Measurements from ENCODE around the gene DMWD. TPM values are rescaled to one million over a fixed set of nuclear protein-coding genes. Genes with fewer than 3 reads are reported as not detected.

DMWD gene
- total RNA-seq, 4 donors from 2014 or later, result 4.4 to 103 (median 36.9) TPM

GRCh38 chr19:45770192-45771101 lies 22.2 kb downstream of the DMWD start:
- Histone ChIP-seq H3K4me3 (peak overlapping the region; percentile 47 to 55), H3K36me3 (no peaks in the 10 kb centered on the region), H3K4me1 (peaks cover 3 to 16% of the 10 kb centered on the region in 2 donors), H3K27me3 (no peaks in the 10 kb centered on the region), H3K9me3 (no peaks in the 10 kb centered on the region), H3K27ac (peak overlapping the region; percentile 90 to 92)
- peak; percentile 96 to 98 for DNase-seq
- intact Hi-C loops (cut with DNase I; ENCODE audit: low total_unique reads), result no loop called here
- TF ChIP-seq POLR2A (IDR thresholded peaks at IDR 0.05) (peak; percentile 54 to 61), CTCF (IDR thresholded peaks at IDR 0.05) (peak; percentile 93 to 99 (median 94))

GRCh38 chr19:45769821-45770191 lies 22.8 kb downstream of the DMWD start:
- Histone ChIP-seq H3K36me3 (no peaks in the 10 kb centered on the region), H3K4me1 (peaks cover 6 to 22% of the 10 kb centered on the region in 2 donors), H3K9me3 (no peaks in the 10 kb centered on the region), H3K27me3 (no peaks in the 10 kb centered on the region), H3K4me3 (peak overlapping the region; percentile 47 to 55), H3K27ac (peak overlapping the region; percentile 90 to 92)
- intact Hi-C loops (cut with DNase I; ENCODE audit: low total_unique reads), result no loop called here
- TF ChIP-seq POLR2A (IDR thresholded peaks at IDR 0.05), result no peak
- no peak for TF ChIP-seq CTCF (IDR thresholded peaks at IDR 0.05)
- DNase-seq, result peak; percentile 72

- Histone ChIP-seq H3K4me3 (peak within 1 kb of the TSS; percentile 47 to 94), H3K27ac (peak within 1 kb of the TSS; percentile 90 to 92), H3K4me1 (peaks cover 6 to 28% of the 10 kb centered on the region in 2 donors), H3K36me3 (no peaks in the 10 kb centered on the region), H3K9me3 (no peaks in the 10 kb centered on the region), H3K27me3 (no peaks in the 10 kb centered on the region)
- peak in 1 of 4 experiments; percentile 45 for TF ChIP-seq CTCF (IDR thresholded peaks at IDR 0.05)
- TF ChIP-seq POLR2A (IDR thresholded peaks at IDR 0.05), result peak; percentile 87 to 93
- DNase-seq, result peak; percentile 98 to 99
- intact Hi-C loops (cut with DNase I; ENCODE audit: low total_unique reads), result no loop called here
Measured at GRCh38 chr19:45768984-45769782, 23.5 kb downstream of the DMWD start, which contains the start of gene SIX5. TSS of gene SIX5 (minus strand) at chr19:45769252. CDS start at chr19:45768844, 408 bp downstream.

GRCh38 chr19:45768655-45768983 lies 24.0 kb downstream of the DMWD start:
- H3K4me3 ChIP-seq, result peak overlapping the region; percentile 47 to 94
- TF ChIP-seq CTCF (IDR thresholded peaks at IDR 0.05), result no peak
- TF ChIP-seq POLR2A (IDR thresholded peaks at IDR 0.05), result no peak
- H3K9me3 ChIP-seq, result no peaks in the 10 kb centered on the region
- H3K4me1 ChIP-seq, result peaks cover 7 to 33% of the 10 kb centered on the region in 2 donors
- no peaks in the 10 kb centered on the region for H3K36me3 ChIP-seq
- intact Hi-C loops (cut with DNase I; ENCODE audit: low total_unique reads), result no loop called here
- no peak for DNase-seq
- H3K27me3 ChIP-seq, result no peaks in the 10 kb centered on the region
- H3K27ac ChIP-seq, result peak overlapping the region; percentile 90 to 92

All from uterus (tissue), 4 donors.